Thyroid gland (tissue), 4 donors: ENCODE measurements around the gene ADRA2B.
"Not testable (repeated sequence)": the region's sequence is repeated elsewhere in the genome, so short reads cannot be mapped to it uniquely, and the experiment has no call there.

Experiments used
- POLR2A ChIP-seq, 2 donors: fragments of 450-650 bp; IDR thresholded peaks; one replicate each; pipeline ENCODE4 v1.6.1; 2017; ENCODE audit warnings: antibody characterized with exemption in 2 of 2, mild to moderate bottlenecking in 2 of 2, moderate library complexity in 1 of 2
- TF ChIP-seq, protein P1 (sequence below), 6 experiments: fragments of 200-600 bp in 3 of 6; fragments of 450-650 bp in 3 of 6; sonication (generic) in 3 of 6; IDR thresholded peaks; one replicate each; pipeline ENCODE4 v1.5.1; 2016 to 2019; ENCODE audit warnings: antibody characterized with exemption in 6 of 6, mild to moderate bottlenecking in 2 of 6, inconsistent platforms in 1 of 6, moderate library complexity in 1 of 6

- TF ChIP-seq, protein P1, sequence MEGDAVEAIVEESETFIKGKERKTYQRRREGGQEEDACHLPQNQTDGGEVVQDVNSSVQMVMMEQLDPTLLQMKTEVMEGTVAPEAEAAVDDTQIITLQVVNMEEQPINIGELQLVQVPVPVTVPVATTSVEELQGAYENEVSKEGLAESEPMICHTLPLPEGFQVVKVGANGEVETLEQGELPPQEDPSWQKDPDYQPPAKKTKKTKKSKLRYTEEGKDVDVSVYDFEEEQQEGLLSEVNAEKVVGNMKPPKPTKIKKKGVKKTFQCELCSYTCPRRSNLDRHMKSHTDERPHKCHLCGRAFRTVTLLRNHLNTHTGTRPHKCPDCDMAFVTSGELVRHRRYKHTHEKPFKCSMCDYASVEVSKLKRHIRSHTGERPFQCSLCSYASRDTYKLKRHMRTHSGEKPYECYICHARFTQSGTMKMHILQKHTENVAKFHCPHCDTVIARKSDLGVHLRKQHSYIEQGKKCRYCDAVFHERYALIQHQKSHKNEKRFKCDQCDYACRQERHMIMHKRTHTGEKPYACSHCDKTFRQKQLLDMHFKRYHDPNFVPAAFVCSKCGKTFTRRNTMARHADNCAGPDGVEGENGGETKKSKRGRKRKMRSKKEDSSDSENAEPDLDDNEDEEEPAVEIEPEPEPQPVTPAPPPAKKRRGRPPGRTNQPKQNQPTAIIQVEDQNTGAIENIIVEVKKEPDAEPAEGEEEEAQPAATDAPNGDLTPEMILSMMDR (IDR thresholded peaks at IDR 0.05) = not testable (repeated sequence)
- not testable (repeated sequence) for TF ChIP-seq POLR2A (IDR thresholded peaks at IDR 0.05)
Measured at GRCh38 chr2:96084858-96085518, 31.4 kb downstream of the ADRA2B start.
